ENCODE data around the gene TRDN.

Gene TRDN

DNA sequence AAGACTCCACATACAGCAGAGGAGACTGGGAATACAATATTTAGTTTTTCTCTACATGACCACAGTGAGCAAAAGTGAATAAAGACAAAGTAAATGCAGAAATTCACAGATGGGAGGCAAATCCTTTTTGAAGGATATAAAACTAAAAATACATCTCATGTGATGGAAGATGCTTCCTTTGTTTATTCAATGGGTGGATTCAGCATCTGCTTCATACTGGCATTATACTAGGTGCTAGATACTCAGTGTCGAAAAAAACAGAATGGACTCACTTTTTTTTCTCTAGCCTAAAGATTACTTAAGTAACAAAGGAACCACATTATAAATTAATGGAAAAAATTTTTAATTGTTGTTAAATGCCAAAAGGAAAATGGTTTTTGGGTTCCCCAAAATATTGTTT lies 216.2 kb downstream of the TRDN start:
- DNase-seq (ENCODE audit: low read depth), result no peak
- H3K4me3 ChIP-seq (ENCODE audit: low read length), result no peak overlapping the region

DNA sequence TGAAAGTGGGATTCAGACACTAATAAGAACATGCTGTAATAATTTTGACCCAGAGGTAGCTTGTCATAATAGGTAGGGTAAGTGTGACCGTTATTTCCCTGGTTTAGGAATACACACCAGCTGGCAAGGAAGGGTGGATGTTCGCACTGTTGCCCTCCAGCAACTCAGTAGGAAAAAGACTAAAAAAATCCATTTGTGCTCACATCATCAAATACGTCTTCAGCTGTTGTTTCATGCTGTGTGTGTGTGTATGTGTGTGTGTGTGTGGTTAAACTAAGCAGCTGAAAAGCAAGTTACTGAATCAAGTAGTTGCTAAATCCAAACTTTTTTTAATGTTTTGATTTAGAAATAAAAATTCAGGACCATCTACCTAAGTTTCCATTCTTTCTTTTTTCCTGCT lies 218.7 kb downstream of the TRDN start:
- TF ChIP-seq, protein P1, sequence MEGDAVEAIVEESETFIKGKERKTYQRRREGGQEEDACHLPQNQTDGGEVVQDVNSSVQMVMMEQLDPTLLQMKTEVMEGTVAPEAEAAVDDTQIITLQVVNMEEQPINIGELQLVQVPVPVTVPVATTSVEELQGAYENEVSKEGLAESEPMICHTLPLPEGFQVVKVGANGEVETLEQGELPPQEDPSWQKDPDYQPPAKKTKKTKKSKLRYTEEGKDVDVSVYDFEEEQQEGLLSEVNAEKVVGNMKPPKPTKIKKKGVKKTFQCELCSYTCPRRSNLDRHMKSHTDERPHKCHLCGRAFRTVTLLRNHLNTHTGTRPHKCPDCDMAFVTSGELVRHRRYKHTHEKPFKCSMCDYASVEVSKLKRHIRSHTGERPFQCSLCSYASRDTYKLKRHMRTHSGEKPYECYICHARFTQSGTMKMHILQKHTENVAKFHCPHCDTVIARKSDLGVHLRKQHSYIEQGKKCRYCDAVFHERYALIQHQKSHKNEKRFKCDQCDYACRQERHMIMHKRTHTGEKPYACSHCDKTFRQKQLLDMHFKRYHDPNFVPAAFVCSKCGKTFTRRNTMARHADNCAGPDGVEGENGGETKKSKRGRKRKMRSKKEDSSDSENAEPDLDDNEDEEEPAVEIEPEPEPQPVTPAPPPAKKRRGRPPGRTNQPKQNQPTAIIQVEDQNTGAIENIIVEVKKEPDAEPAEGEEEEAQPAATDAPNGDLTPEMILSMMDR (conservative IDR thresholded peaks at IDR 0.05; ENCODE audit: low read length), result no peak
- no peak overlapping the region for H3K4me3 ChIP-seq (ENCODE audit: low read length)
- no peak for DNase-seq (ENCODE audit: low read depth)

More for the DNA sequence above, 216.2 kb downstream of the TRDN start:
- TF ChIP-seq, protein P1 (conservative IDR thresholded peaks at IDR 0.05; ENCODE audit: low read length), result no peak

DNA sequence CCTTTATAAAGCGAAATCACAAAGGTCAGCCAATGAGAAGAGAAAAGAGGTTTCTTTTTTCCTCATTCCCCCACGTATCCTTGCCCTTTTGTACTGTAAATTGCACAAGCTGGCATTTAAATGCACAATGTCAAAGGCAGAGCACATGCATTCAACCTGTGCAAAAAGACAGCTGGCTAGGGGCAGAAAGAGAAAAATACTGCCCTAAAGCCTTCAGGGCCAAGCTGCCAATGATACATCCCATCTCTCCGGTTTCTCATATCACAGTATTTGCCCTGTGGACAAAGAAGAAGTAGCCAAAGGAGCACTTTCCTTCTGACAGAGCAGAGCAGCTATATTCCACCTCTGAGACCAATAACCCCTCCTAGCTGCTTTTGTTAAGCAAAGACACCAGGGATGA lies 219.2 kb downstream of the TRDN start:
- no peak for DNase-seq (ENCODE audit: low read depth)
- TF ChIP-seq, protein P1 (conservative IDR thresholded peaks at IDR 0.05; ENCODE audit: low read length), result no peak

DNA sequence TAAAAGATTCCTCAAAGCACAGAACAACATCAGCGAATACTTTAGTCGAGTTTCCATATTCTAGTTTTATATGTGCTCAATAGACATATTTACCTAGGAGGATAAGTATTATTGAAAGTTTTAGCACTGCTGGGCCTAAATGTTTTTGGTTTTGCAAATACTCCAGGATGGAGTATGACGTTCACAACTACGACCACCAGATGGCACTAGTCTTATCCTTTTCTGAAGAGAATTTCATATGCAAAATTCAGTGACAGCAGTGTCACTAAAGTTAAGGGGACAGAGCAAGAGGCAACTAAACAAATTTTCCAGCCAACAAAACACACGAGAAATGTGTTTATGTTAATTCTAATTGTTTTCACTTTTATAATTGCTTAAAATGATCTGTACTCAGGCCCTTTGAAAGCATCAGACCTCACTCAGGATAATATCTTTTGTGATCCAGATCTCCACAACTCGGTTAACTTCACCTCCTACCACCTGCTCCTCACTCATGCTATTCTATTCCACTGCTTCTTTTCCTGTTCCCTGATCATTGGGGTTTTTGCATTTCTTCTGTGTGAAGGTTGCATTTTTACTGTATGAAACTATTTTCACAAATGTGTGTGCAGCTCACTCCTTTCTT lies 220.8 kb downstream of the TRDN start:
- DNase-seq (ENCODE audit: low read depth), result peak; percentile 59
- TF ChIP-seq, protein P1 (conservative IDR thresholded peaks at IDR 0.05; ENCODE audit: low read length), result peak; percentile 76

More for the DNA sequence above, 219.2 kb downstream of the TRDN start:
- H3K4me3 ChIP-seq (ENCODE audit: low read length), result no peak overlapping the region

DNA sequence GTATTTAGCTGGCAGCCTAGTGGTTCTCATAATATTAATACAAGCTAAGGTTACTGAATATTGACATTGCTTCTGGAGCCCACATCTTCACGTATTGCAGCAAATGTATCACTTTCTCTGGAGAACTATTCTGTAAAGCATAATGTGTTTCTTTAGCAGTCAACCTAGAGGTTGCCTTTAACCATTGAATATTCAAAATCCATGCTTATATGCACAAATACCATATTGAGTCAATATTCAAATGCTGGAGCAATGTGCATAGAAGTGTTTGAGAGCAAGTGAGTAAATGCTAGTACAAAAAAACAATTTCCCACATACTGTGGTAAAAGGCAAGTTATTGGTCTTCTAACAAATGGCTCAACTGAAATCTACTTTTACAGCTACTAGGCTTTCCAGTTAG lies 231.8 kb downstream of the TRDN start:
- no peak overlapping the region for H3K4me3 ChIP-seq (ENCODE audit: low read length)
- TF ChIP-seq, protein P1 (conservative IDR thresholded peaks at IDR 0.05; ENCODE audit: low read length), result no peak
- DNase-seq (ENCODE audit: low read depth), result no peak

More for the DNA sequence above, 220.8 kb downstream of the TRDN start:
- H3K4me3 ChIP-seq (ENCODE audit: low read length), result no peak overlapping the region

DNA sequence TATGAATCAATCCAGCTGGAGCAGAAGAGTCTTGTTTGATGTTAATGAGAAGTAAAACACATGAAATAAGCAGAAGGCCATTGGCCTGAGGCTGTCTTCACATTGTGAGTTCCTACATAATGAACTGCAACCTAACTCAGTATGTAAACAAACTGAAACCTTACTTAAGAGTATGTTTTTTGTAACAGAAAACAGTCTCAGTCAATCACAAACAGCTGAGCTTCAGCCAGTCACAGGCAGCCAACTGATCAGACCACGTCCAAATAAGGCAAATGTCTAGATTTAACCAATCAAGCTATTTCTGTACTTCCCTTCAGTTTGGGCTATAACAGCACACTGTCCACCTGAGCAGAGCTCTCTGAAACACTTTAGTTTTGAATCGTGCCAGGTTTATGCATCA lies 234.7 kb downstream of the TRDN start:
- TF ChIP-seq, protein P1 (conservative IDR thresholded peaks at IDR 0.05; ENCODE audit: low read length), result no peak
- no peak for DNase-seq (ENCODE audit: low read depth)
- no peak overlapping the region for H3K4me3 ChIP-seq (ENCODE audit: low read length)

DNA sequence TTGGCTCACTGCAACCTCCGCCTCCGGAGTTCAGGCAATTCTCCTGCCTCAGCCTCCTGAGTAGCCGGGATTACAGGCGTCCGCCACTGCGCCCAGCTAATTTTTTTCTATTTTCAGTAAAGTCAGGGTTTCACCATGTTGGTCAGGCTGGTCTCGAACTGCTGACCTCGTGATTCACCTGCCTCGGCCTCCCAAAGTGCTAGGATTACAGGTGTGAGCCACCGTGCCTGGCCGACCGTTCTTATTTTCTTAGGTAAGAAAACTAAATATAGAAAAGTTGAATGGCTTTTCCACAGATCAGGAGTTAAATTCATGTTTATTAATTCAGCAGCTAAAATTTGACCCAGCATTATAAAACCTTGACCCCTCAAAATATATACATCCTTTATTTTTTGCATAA lies 238.7 kb downstream of the TRDN start:
- no peak for DNase-seq (ENCODE audit: low read depth)
- no peak overlapping the region for H3K4me3 ChIP-seq (ENCODE audit: low read length)
- TF ChIP-seq, protein P1 (conservative IDR thresholded peaks at IDR 0.05; ENCODE audit: low read length), result no peak

All from AG10803 (cell line).